ENCODE measurements around the gene RELN.

DNA sequence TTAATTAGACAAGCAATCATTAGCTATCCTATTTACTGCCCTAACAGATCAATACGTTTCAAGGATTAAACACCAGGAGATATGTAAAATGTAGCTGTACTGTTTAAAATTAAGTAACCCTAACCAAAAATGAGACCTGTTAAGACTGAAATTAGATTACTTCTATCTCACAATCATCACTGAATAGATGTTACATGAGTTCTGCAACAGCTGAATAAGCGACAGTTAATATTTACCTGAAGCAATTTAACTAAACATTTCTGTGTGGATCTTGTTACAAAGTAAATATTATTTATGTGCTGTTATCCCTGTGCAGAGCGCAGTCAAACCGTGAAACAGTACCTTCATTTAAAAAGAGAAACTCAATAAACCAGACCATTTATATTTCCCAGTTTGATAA lies 122.5 kb downstream of the RELN start:
- TF ChIP-seq, protein P1, sequence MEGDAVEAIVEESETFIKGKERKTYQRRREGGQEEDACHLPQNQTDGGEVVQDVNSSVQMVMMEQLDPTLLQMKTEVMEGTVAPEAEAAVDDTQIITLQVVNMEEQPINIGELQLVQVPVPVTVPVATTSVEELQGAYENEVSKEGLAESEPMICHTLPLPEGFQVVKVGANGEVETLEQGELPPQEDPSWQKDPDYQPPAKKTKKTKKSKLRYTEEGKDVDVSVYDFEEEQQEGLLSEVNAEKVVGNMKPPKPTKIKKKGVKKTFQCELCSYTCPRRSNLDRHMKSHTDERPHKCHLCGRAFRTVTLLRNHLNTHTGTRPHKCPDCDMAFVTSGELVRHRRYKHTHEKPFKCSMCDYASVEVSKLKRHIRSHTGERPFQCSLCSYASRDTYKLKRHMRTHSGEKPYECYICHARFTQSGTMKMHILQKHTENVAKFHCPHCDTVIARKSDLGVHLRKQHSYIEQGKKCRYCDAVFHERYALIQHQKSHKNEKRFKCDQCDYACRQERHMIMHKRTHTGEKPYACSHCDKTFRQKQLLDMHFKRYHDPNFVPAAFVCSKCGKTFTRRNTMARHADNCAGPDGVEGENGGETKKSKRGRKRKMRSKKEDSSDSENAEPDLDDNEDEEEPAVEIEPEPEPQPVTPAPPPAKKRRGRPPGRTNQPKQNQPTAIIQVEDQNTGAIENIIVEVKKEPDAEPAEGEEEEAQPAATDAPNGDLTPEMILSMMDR (IDR thresholded peaks at IDR 0.05), result no peak
- TF ChIP-seq ZFX (IDR thresholded peaks at IDR 0.05; ENCODE audit: borderline replicate concordance), result no peak

All from 22Rv1 (cell line).